GM23338 (cell line): ENCODE measurements around the gene ZFP90. TPM values are rescaled to one million over a fixed set of nuclear protein-coding genes. Genes with fewer than 3 reads are reported as not detected.

Source experiments
- ATAC-seq: fragments of 200-7000 bp; cut with Tn5 transposase; 3 replicates; pipeline ENCODE4 v1.9.1; 2020
- DNase-seq: peaks from one replicate; pipeline ENCODE4 v3.0.0-alpha.2; 2015; ENCODE audit warnings: low spot score
- H2AFZ ChIP-seq: fragments of 200-600 bp; sonication (generic); 2 replicates; pipeline ENCODE4 v1.8.0; 2016; ENCODE audit warnings: antibody characterized with exemption, mild to moderate bottlenecking, moderate library complexity
- H3F3A ChIP-seq: fragments of 200-600 bp; sonication (generic); replicated peaks from 2 replicates; pipeline ENCODE4 v1.8.0; 2017; ENCODE audit warnings: antibody characterized with exemption, mixed run types, low read depth
- H3K27ac ChIP-seq: fragments of 200-600 bp; sonication (generic); 2 replicates; pipeline ENCODE4 v1.6.1; 2016; ENCODE audit warnings: low read depth
- H3K27me3 ChIP-seq: fragments of 200-600 bp; sonication (generic); 2 replicates; pipeline ENCODE4 v1.8.0; 2016; ENCODE audit warnings: mild to moderate bottlenecking, mixed run types, moderate library complexity; ENCODE audit not compliant: insufficient read depth
- H3K36me3 ChIP-seq: fragments of 200-600 bp; sonication (generic); 2 replicates; pipeline ENCODE4 v1.8.0; 2016; ENCODE audit warnings: mild to moderate bottlenecking; ENCODE audit not compliant: insufficient read depth
- H3K4me1 ChIP-seq: fragments of 200-600 bp; sonication (generic); 2 replicates; pipeline ENCODE4 v1.8.0; 2016; ENCODE audit warnings: mild to moderate bottlenecking, moderate library complexity; ENCODE audit not compliant: insufficient read depth
- H3K4me2 ChIP-seq: fragments of 200-600 bp; sonication (generic); 2 replicates; pipeline ENCODE4 v1.7.1; 2017; ENCODE audit warnings: mixed run types
- H3K4me3 ChIP-seq: fragments of 200-600 bp; sonication (generic); 2 replicates; pipeline ENCODE4 v1.6.1; 2016; ENCODE audit warnings: mixed run types
- H3K79me2 ChIP-seq: fragments of 200-600 bp; sonication (generic); replicated peaks from 2 replicates; pipeline ENCODE4 v1.8.0; 2017; ENCODE audit warnings: mild to moderate bottlenecking; ENCODE audit not compliant: insufficient read depth
- H3K9me2 ChIP-seq: fragments of 200-600 bp; sonication (generic); 2 replicates; pipeline ENCODE4 v1.8.0; 2017; ENCODE audit not compliant: insufficient read depth
- H4K20me1 ChIP-seq: fragments of 200-600 bp; sonication (generic); replicated peaks from 2 replicates; pipeline ENCODE4 v1.8.0; 2017; ENCODE audit warnings: mild to moderate bottlenecking; ENCODE audit not compliant: insufficient read depth
- H3K27ac Mint-ChIP-seq: 2 replicates; pipeline ENCODE4 v1.8.0; 2020; ENCODE audit warnings: inconsistent platforms, mild to moderate bottlenecking, moderate library complexity, mixed read lengths
- H3K27me3 Mint-ChIP-seq: 3 replicates; pipeline ENCODE4 v1.8.0; 2022; ENCODE audit warnings: low read depth, mild to moderate bottlenecking, moderate library complexity, mixed read lengths, inconsistent platforms; ENCODE audit not compliant: insufficient read depth, poor library complexity
- H3K36me3 Mint-ChIP-seq: 3 replicates; pipeline ENCODE4 v1.8.0; 2021; ENCODE audit warnings: low read depth, mild to moderate bottlenecking, inconsistent platforms, moderate library complexity, mixed read lengths
- H3K4me1 Mint-ChIP-seq: 3 replicates; pipeline ENCODE4 v1.8.0; 2020; ENCODE audit warnings: mild to moderate bottlenecking, inconsistent platforms, mixed read lengths
- H3K4me3 Mint-ChIP-seq: 3 replicates; pipeline ENCODE4 v1.8.0; 2021; ENCODE audit warnings: moderate library complexity, mild to moderate bottlenecking, inconsistent platforms, mixed read lengths
- H3K9me3 Mint-ChIP-seq: 3 replicates; pipeline ENCODE4 v1.8.0; 2020; ENCODE audit warnings: moderate library complexity, mild to moderate bottlenecking, inconsistent platforms, mixed read lengths
- CREB1 ChIP-seq: fragments of 250-450 bp; sonication (Bioruptor Pico); IDR thresholded peaks from 2 replicates; pipeline ENCODE4 v1.5.0; 2020; ENCODE audit warnings: low read depth, mild to moderate bottlenecking, moderate library complexity
- ETS1 ChIP-seq: IDR thresholded peaks from 2 replicates; pipeline ENCODE4 v1.6.1; 2016; ENCODE audit warnings: antibody characterized with exemption
- EZH2 ChIP-seq: fragments of 200-600 bp; sonication (generic); IDR thresholded peaks from one replicate; pipeline ENCODE4 v1.8.0; 2017; ENCODE audit warnings: antibody characterized with exemption, mild to moderate bottlenecking, low read depth; ENCODE audit not compliant: unreplicated experiment
- EZH2phosphoT487 ChIP-seq: fragments of 200-600 bp; sonication (generic); IDR thresholded peaks from one replicate; pipeline ENCODE4 v1.8.1; 2018; ENCODE audit warnings: antibody characterized with exemption; ENCODE audit not compliant: unreplicated experiment
- NANOG ChIP-seq: IDR thresholded peaks from 2 replicates; pipeline ENCODE4 v1.6.1; 2016; ENCODE audit warnings: antibody characterized with exemption, borderline replicate concordance
- POLR2AphosphoS5 ChIP-seq: IDR thresholded peaks from 2 replicates; pipeline ENCODE4 v1.6.1; 2016; ENCODE audit warnings: antibody characterized with exemption, low read depth
- STAT1 ChIP-seq: IDR thresholded peaks from one replicate; pipeline ENCODE4 v1.6.1; 2016; ENCODE audit warnings: antibody characterized with exemption; ENCODE audit not compliant: unreplicated experiment
- ZNF114 ChIP-seq: fragments of 250-450 bp; sonication (Bioruptor Pico); IDR thresholded peaks from 2 replicates; pipeline ENCODE4 v1.5.0; 2020; ENCODE audit warnings: mild to moderate bottlenecking, moderate library complexity
- ZNF462 ChIP-seq: fragments of 250-450 bp; sonication (Bioruptor Pico); IDR thresholded peaks from 2 replicates; pipeline ENCODE4 v1.5.0; 2020; ENCODE audit warnings: mild to moderate bottlenecking, moderate library complexity
- polyA plus RNA-seq: library from polyadenylated mRNA; unstranded; fragments of >200 nt; fragmentation: Nextera tagmentation; extraction: Ambion mirVana; gene quantifications from 2 replicates; pipeline ENCODE4 v1.2.1, GENCODE V29; 2016
- total RNA-seq: library from RNA; depleted of rRNA; stranded (reverse); fragments of >200 nt; shearing (Covaris generic); gene quantifications from 2 replicates; pipeline ENCODE4 v1.2.3, GENCODE V29; 2014

The ZFP90 gene
- total and polyA plus RNA-seq, 2 experiments from 2014 or later = 12.8 to 14.6 TPM

DNA sequence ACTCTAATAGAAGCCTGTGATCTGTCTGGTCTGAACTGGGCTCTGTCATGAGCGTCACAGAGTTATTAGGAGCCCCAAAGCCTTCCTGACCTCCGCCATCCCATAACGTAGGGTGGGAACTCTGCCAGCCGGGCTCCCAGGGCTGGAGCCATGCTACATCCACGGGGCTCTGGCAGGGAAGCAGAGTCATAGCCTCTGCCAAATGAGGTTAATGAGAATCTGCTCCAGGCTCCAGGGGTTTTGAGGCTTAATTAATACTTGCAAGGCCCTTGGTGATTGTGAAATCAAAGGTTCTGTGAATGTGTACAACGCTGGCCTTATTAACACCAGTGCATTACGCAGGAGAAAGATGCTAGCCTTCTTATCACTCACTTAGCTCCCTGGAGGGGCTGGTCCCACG is 42.4 kb upstream of the ZFP90 start (continued):
- TF ChIP-seq ZNF462 = no peak

- H3F3A ChIP-seq = no peaks in the 10 kb centered on the region
- Mint-ChIP-seq H3K4me1 (no peaks in the 10 kb centered on the region), H3K4me3 (no peak overlapping the region), H3K27ac (no peak overlapping the region), H3K27me3 (peaks cover 17% of the 10 kb centered on the region), H3K9me3 (peaks cover 4% of the 10 kb centered on the region; the same call in 2 of the 3 replicates), H3K36me3 (peaks cover 3% of the 10 kb centered on the region; the same call in 1 of the 3 replicates)
- H3K36me3 ChIP-seq = no peaks in the 10 kb centered on the region
- no peak for ATAC-seq
- no peak overlapping the region for H3K4me3 ChIP-seq
- no peak overlapping the region for H3K27ac ChIP-seq
- no peaks in the 10 kb centered on the region for H3K79me2 ChIP-seq
- H3K4me2 ChIP-seq = no peak overlapping the region
- no peak for DNase-seq
- H3K27me3 ChIP-seq = no peaks in the 10 kb centered on the region
- no peaks in the 10 kb centered on the region for H3K9me2 ChIP-seq
- no peaks in the 10 kb centered on the region for H4K20me1 ChIP-seq
- no peaks in the 10 kb centered on the region for H3K4me1 ChIP-seq
- H2AFZ ChIP-seq = no peak overlapping the region
- no peak for TF ChIP-seq EZH2phosphoT487
- no peak for TF ChIP-seq NANOG
- no peak for TF ChIP-seq EZH2
- TF ChIP-seq ZNF114 (CRISPR knock-in tag) = no peak
- no peak for TF ChIP-seq STAT1
- TF ChIP-seq ETS1 = no peak
- TF ChIP-seq POLR2AphosphoS5 = no peak
- no peak for TF ChIP-seq CREB1 (CRISPR knock-in tag)
- TF ChIP-seq ZNF462 = no peak
Measured at GRCh38 chr16:68499006-68499405, 40.1 kb upstream of the ZFP90 start.
